ENCODE results near the gene GRIK3.

Gene GRIK3

DNA sequence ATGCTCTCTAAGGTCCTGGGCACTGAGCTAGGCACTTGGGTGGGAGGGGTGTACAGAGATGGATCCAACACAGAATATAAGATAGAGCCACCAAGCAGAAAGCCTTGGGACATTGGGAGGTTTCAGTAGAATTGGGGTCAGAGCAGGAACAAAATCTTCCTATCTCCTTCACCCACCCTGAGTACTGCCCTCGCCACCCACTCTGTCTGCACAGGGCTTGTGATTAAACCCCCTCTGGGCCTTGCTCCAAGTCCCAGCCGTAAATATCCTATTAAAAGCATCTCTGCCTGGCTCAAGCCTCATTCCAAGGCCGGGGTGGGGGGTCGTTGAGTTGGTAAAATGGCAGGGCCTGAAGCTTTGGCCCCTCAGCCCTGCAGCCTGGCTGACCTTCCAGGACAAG, 166.7 kb downstream of the GRIK3 start:
- Histone ChIP-seq H3K36me3 (ENCODE audit: control insufficient read depth in 2 of 2, insufficient read depth in 1 of 2, low read length in 2 of 2) (no peaks in the 10 kb centered on the region), H3K27ac (ENCODE audit: extremely low read depth, low read depth, low read length) (no peak overlapping the region), H3K4me3 (ENCODE audit: low read depth, low read length) (no peak overlapping the region), H3K9me3 (ENCODE audit: control insufficient read depth, insufficient read depth, low read depth, low read length) (no peaks in the 10 kb centered on the region), H3K4me1 (ENCODE audit: control insufficient read depth, insufficient read depth, low read length) (no peaks in the 10 kb centered on the region)
- TF ChIP-seq EGR2 (tag by site-specific recombination; IDR thresholded peaks at IDR 0.05; ENCODE audit: low read depth) = peak; percentile 68
- no peak for TF ChIP-seq ZFP3 (tag by site-specific recombination; IDR thresholded peaks at IDR 0.05; ENCODE audit: low read depth)
- TF ChIP-seq, protein P1, sequence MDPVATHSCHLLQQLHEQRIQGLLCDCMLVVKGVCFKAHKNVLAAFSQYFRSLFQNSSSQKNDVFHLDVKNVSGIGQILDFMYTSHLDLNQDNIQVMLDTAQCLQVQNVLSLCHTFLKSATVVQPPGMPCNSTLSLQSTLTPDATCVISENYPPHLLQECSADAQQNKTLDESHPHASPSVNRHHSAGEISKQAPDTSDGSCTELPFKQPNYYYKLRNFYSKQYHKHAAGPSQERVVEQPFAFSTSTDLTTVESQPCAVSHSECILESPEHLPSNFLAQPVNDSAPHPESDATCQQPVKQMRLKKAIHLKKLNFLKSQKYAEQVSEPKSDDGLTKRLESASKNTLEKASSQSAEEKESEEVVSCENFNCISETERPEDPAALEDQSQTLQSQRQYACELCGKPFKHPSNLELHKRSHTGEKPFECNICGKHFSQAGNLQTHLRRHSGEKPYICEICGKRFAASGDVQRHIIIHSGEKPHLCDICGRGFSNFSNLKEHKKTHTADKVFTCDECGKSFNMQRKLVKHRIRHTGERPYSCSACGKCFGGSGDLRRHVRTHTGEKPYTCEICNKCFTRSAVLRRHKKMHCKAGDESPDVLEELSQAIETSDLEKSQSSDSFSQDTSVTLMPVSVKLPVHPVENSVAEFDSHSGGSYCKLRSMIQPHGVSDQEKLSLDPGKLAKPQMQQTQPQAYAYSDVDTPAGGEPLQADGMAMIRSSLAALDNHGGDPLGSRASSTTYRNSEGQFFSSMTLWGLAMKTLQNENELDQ (tag by site-specific recombination; IDR thresholded peaks at IDR 0.05; ENCODE audit: low read depth) = no peak
- TF ChIP-seq ZNF660 (tag by site-specific recombination; IDR thresholded peaks at IDR 0.05) = no peak
- TF ChIP-seq ZFHX2 (tag by site-specific recombination; conservative IDR thresholded peaks at IDR 0.05) = peak; percentile 79
- ChIA-PET CTCF (no interaction called here), POLR2A (no interaction called here)

DNA sequence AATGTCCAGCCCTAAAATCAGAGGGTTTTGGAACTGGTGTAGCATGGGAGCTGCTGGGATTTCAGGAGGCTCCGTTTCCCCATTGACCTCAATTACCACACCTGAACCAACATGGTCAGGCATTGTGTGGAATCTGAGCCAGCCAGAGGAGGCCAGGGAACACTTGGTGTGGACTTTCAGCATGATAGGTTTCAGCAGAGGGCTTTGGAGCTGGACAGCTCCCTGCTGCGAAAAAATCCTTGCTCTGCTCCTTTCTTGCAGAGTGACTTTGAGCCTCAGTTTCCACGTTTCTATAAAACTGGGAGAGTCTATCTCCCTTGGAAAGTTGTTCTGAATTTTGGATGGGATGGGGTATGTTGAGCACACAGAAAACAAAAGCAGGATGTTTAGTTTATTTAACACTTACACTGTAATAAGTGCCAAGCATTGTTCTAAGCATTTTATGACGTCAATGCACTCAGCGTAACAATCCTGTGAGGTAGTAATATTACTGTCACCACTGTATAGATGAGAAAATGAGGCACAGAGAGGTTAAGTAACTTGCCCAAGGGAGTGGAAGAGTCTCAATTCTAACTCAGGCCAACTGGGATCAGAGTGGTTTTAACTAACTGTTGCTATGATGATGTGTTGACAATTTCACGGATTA, 168.0 kb downstream of the GRIK3 start:
- Histone ChIP-seq H3K4me1 (ENCODE audit: control insufficient read depth, insufficient read depth, low read length) (no peaks in the 10 kb centered on the region), H3K27ac (ENCODE audit: extremely low read depth, low read depth, low read length) (no peak overlapping the region), H3K9me3 (ENCODE audit: control insufficient read depth, insufficient read depth, low read depth, low read length) (no peaks in the 10 kb centered on the region), H3K4me3 (ENCODE audit: low read depth, low read length) (no peak overlapping the region), H3K36me3 (ENCODE audit: control insufficient read depth in 2 of 2, insufficient read depth in 1 of 2, low read length in 2 of 2) (no peaks in the 10 kb centered on the region)
- POLR2A ChIA-PET = no interaction called here
- CTCF ChIA-PET = interaction anchor here (2.4 kb wide), 1 partner anchor 13 kb away, joined by 15 read pairs; no protein-coding TSS in a partner anchor
- TF ChIP-seq, protein P2, sequence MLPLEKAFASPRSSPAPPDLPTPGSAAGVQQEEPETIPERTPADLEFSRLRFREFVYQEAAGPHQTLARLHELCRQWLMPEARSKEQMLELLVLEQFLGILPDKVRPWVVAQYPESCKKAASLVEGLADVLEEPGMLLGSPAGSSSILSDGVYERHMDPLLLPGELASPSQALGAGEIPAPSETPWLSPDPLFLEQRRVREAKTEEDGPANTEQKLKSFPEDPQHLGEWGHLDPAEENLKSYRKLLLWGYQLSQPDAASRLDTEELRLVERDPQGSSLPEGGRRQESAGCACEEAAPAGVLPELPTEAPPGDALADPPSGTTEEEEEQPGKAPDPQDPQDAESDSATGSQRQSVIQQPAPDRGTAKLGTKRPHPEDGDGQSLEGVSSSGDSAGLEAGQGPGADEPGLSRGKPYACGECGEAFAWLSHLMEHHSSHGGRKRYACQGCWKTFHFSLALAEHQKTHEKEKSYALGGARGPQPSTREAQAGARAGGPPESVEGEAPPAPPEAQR (tag by site-specific recombination; IDR thresholded peaks at IDR 0.05) = no peak
- TF ChIP-seq, protein P3, sequence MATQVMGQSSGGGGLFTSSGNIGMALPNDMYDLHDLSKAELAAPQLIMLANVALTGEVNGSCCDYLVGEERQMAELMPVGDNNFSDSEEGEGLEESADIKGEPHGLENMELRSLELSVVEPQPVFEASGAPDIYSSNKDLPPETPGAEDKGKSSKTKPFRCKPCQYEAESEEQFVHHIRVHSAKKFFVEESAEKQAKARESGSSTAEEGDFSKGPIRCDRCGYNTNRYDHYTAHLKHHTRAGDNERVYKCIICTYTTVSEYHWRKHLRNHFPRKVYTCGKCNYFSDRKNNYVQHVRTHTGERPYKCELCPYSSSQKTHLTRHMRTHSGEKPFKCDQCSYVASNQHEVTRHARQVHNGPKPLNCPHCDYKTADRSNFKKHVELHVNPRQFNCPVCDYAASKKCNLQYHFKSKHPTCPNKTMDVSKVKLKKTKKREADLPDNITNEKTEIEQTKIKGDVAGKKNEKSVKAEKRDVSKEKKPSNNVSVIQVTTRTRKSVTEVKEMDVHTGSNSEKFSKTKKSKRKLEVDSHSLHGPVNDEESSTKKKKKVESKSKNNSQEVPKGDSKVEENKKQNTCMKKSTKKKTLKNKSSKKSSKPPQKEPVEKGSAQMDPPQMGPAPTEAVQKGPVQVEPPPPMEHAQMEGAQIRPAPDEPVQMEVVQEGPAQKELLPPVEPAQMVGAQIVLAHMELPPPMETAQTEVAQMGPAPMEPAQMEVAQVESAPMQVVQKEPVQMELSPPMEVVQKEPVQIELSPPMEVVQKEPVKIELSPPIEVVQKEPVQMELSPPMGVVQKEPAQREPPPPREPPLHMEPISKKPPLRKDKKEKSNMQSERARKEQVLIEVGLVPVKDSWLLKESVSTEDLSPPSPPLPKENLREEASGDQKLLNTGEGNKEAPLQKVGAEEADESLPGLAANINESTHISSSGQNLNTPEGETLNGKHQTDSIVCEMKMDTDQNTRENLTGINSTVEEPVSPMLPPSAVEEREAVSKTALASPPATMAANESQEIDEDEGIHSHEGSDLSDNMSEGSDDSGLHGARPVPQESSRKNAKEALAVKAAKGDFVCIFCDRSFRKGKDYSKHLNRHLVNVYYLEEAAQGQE (tag by site-specific recombination; IDR thresholded peaks at IDR 0.05) = peak; percentile 85

DNA sequence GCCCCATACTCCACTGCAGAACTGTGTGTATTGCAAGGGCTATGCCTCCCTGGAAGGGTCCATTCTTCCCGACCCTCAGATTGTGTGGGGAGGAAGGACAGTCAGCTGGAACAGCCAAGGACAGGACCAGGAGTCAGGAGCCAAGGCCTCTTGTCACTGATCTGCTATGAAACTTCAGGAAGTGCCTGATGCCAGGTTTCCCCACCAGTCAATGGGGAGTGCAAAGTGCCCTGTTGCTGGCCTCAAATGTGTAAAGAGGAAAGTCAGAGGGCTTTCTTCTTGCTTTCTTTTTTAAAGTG, 168.8 kb downstream of the GRIK3 start:
- no peaks in the 10 kb centered on the region for H3K4me1 ChIP-seq (ENCODE audit: control insufficient read depth, insufficient read depth, low read length)
- CTCF ChIA-PET = interaction anchor here (1.2 to 2.6 kb wide), 4 partner anchors 11 to 27 kb away, joined by 5 to 25 read pairs (median 12); no protein-coding TSS in a partner anchor
- H3K36me3 ChIP-seq (ENCODE audit: control insufficient read depth in 2 of 2, insufficient read depth in 1 of 2, low read length in 2 of 2) = no peaks in the 10 kb centered on the region
- H3K4me3 ChIP-seq (ENCODE audit: low read depth, low read length) = no peak overlapping the region
- H3K27ac ChIP-seq (ENCODE audit: extremely low read depth, low read depth, low read length) = no peak overlapping the region
- no peaks in the 10 kb centered on the region for H3K9me3 ChIP-seq (ENCODE audit: control insufficient read depth, insufficient read depth, low read depth, low read length)
- peak; percentile 81 for TF ChIP-seq ZNF341 (tag by site-specific recombination; IDR thresholded peaks at IDR 0.05; ENCODE audit: low read depth)
- TF ChIP-seq KLF9 (tag by site-specific recombination; IDR thresholded peaks at IDR 0.05; ENCODE audit: low read depth) = no peak
- POLR2A ChIA-PET = no interaction called here
